ENCODE results near the gene CER1.

DNA sequence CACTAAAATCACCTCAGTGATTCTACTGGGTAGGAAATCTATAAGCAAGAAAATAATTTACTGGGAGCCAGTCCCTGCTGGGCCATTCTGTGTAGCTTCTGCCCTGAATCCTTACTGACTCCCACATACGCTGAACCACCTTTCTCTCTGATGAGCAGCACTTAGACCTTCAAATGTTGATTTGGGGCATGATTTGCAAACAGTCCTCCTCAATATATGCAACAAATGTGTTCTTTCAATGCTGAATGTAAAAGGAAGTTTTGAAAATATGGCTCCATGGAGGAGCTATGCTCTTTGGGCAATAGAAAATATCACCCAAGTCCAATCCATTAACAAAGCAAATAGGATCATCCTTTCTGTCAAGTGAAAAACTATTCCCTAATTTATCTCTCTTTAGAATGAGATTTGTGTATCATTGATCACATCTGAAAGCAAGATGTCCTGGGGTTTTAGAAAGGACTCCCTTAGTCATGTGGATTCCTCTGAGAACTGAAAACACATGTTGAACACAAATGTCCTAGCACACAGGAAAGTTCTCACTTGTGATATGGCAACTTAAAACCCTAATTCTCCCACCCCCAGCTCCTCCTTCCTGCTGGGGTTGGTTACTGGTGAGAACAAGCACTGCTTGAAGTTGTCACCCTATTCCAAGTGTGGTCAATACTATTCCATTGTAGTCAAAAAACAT, 8.9 kb upstream of the CER1 start:
- TF ChIP-seq BHLHE40 (IDR thresholded peaks at IDR 0.05; ENCODE audit: borderline replicate concordance) (no peak), SP1 (IDR thresholded peaks at IDR 0.05) (no peak), FOXM1 (IDR thresholded peaks at IDR 0.05; ENCODE audit: borderline replicate concordance) (no peak), FOXA1 (IDR thresholded peaks at IDR 0.05) (no peak), SUZ12 (IDR thresholded peaks at IDR 0.05) (no peak), FOXK2 (IDR thresholded peaks at IDR 0.05) (no peak), ELF4 (IDR thresholded peaks at IDR 0.05) (no peak), CTBP1 (IDR thresholded peaks at IDR 0.05; ENCODE audit: borderline replicate concordance) (no peak), HDGF (IDR thresholded peaks at IDR 0.05; ENCODE audit: borderline replicate concordance) (no peak), NFRKB (IDR thresholded peaks at IDR 0.05) (no peak), LEF1 (IDR thresholded peaks at IDR 0.05; ENCODE audit: borderline replicate concordance) (no peak)
- TF ChIP-seq, protein P1, sequence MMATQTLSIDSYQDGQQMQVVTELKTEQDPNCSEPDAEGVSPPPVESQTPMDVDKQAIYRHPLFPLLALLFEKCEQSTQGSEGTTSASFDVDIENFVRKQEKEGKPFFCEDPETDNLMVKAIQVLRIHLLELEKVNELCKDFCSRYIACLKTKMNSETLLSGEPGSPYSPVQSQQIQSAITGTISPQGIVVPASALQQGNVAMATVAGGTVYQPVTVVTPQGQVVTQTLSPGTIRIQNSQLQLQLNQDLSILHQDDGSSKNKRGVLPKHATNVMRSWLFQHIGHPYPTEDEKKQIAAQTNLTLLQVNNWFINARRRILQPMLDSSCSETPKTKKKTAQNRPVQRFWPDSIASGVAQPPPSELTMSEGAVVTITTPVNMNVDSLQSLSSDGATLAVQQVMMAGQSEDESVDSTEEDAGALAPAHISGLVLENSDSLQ (IDR thresholded peaks at IDR 0.05), result no peak

Data from HEK293T (cell line).